MM.1S (cell line): ENCODE results near the gene CCDC159.

Experiments
- CTCF ChIP-seq: fragments of 300-600 bp; sonication (generic); IDR thresholded peaks from 2 replicates; pipeline ENCODE4 v1.5.1; 2016; ENCODE audit warnings: antibody characterized with exemption, low read length, mixed read lengths
- EZH2 ChIP-seq: fragments of 300-600 bp; sonication (generic); optimal IDR thresholded peaks from 2 replicates; pipeline ENCODE3; 2017; ENCODE audit warnings: low read depth, mild to moderate bottlenecking, antibody characterized with exemption, low read length, mixed read lengths

GRCh38 chr19:11383706-11384048 lies 37.4 kb downstream of the CCDC159 start:
- TF ChIP-seq CTCF (no peak), EZH2 (no peak)
